ENCODE results near the gene LTK. TPM values are rescaled to one million over a fixed set of nuclear protein-coding genes. Genes with fewer than 3 reads are reported as not detected.

The LTK gene
- total and polyA plus RNA-seq, 2 donors (not counting 1 experiment from before 2014, with no cell fraction given) = 4.4 to 9.7 TPM

DNA sequence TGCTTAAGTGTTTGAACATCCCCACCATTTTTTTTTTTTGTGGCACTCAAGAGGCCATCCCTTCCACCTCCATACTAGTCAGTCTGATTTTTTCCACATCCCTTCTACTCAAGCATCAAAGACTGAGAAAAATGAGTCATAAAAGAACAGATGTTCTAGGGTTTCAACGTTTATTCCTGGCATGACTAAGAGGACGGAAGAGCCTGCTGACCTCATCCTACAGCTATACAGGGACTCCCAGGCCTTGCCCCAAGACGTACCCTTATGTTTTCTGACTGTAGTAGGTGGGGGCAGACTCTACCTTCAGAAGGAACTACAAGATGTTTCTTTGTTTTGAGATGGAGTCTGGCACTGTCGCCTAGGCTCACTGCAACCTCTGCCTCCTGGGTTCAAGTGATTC is 23.3 kb downstream of the LTK start:
- no peak overlapping the region for H3K4me3 ChIP-seq (ENCODE audit: control extremely low read depth in 1 of 5, extremely low read depth in 1 of 5, insufficient read depth in 1 of 5, low read depth in 2 of 5, low read length in 4 of 5)
- no peak overlapping the region for H2AFZ ChIP-seq (ENCODE audit: insufficient read depth, low read depth, low read length, poor library complexity, severe bottlenecking)
- peaks cover 0 to 12% (median 0%) of the 10 kb centered on the region in 3 donors for H3K9me3 ChIP-seq (ENCODE audit: control extremely low read depth in 1 of 3, control insufficient read depth in 2 of 3, insufficient read depth in 1 of 3, low read length in 2 of 3)
- H3K9ac ChIP-seq (ENCODE audit: low read length) = no peak overlapping the region
- no peak overlapping the region for H3K4me2 ChIP-seq (replicated peaks; ENCODE audit: low read depth, low read length, poor library complexity, severe bottlenecking)
- H3K27ac ChIP-seq (ENCODE audit: low read length in 2 of 2) = no peak overlapping the region
- intact Hi-C loops (cut with micrococcal nuclease) = no loop called here
- 100% methylated on average over 1 of the region's 4 CpGs for WGBS (ENCODE audit: insufficient coverage)
- peaks cover 0 to 52% (median 17%) of the 10 kb centered on the region in 4 experiments for H3K27me3 ChIP-seq (replicated peaks in 1 of 4; ENCODE audit: control extremely low read depth in 1 of 4, control insufficient read depth in 3 of 4, insufficient read depth in 4 of 4, low read length in 3 of 4)
- H3K4me3 Mint-ChIP-seq = no peak overlapping the region
- TF ChIP-seq EZH2 (IDR thresholded peaks at IDR 0.05; ENCODE audit: borderline replicate concordance, insufficient read depth, low read depth, low read length, poor library complexity, severe bottlenecking) (no peak), CTCF (IDR thresholded peaks at IDR 0.05) (no peak)
- ATAC-seq (ENCODE audit: low read depth) (no peak), DNase-seq (no peak)
- ChIA-PET CTCF (no interaction called here), POLR2A (no interaction called here)
- H4K20me1 ChIP-seq (ENCODE audit: control insufficient read depth, insufficient read depth, low read length, poor library complexity, severe bottlenecking) = peaks cover 13% of the 10 kb centered on the region
- no peaks in the 10 kb centered on the region for H3K36me3 ChIP-seq (replicated peaks in 1 of 2; ENCODE audit: control extremely low read depth in 1 of 2, control insufficient read depth in 1 of 2, extremely low read depth in 1 of 2, insufficient read depth in 2 of 2, low read length in 1 of 2)
- peaks cover 22% of the 10 kb centered on the region in 2 donors for H3K4me1 ChIP-seq (ENCODE audit: control insufficient read depth in 2 of 2, insufficient read depth in 2 of 2, low read length in 2 of 2)
- H3K4me1 Mint-ChIP-seq = peaks cover 11% of the 10 kb centered on the region
- H3K27ac Mint-ChIP-seq = no peak overlapping the region
- H3K79me2 ChIP-seq (ENCODE audit: control insufficient read depth, insufficient read depth, low read length) = no peaks in the 10 kb centered on the region
- peaks cover 28% of the 10 kb centered on the region for H3K27me3 Mint-ChIP-seq
- no peaks in the 10 kb centered on the region for H3K9me3 Mint-ChIP-seq (ENCODE audit: insufficient read depth)

- Histone ChIP-seq H3K79me2 (ENCODE audit: control insufficient read depth, insufficient read depth, low read length) (no peaks in the 10 kb centered on the region), H3K36me3 (replicated peaks in 1 of 2; ENCODE audit: control extremely low read depth in 1 of 2, control insufficient read depth in 1 of 2, extremely low read depth in 1 of 2, insufficient read depth in 2 of 2, low read length in 1 of 2) (no peaks in the 10 kb centered on the region), H3K9me3 (ENCODE audit: control extremely low read depth in 1 of 3, control insufficient read depth in 2 of 3, insufficient read depth in 1 of 3, low read length in 2 of 3) (peaks cover 0 to 5% (median 0%) of the 10 kb centered on the region in 3 donors), H3K4me3 (ENCODE audit: control extremely low read depth in 1 of 5, extremely low read depth in 1 of 5, insufficient read depth in 1 of 5, low read depth in 2 of 5, low read length in 4 of 5) (no peak overlapping the region), H3K9ac (ENCODE audit: low read length) (no peak overlapping the region), H3K27ac (ENCODE audit: low read length in 2 of 2) (no peak overlapping the region), H3K4me1 (ENCODE audit: control insufficient read depth in 2 of 2, insufficient read depth in 2 of 2, low read length in 2 of 2) (peaks cover 15% of the 10 kb centered on the region in 2 donors), H3K4me2 (replicated peaks; ENCODE audit: low read depth, low read length, poor library complexity, severe bottlenecking) (no peak overlapping the region), H3K27me3 (replicated peaks in 1 of 4; ENCODE audit: control extremely low read depth in 1 of 4, control insufficient read depth in 3 of 4, insufficient read depth in 4 of 4, low read length in 3 of 4) (peaks cover 0 to 45% (median 12%) of the 10 kb centered on the region in 4 experiments), H2AFZ (ENCODE audit: insufficient read depth, low read depth, low read length, poor library complexity, severe bottlenecking) (no peak overlapping the region), H4K20me1 (ENCODE audit: control insufficient read depth, insufficient read depth, low read length, poor library complexity, severe bottlenecking) (peaks cover 6% of the 10 kb centered on the region)
- DNase-seq = no peak
- H3K27ac Mint-ChIP-seq = no peak overlapping the region
- peaks cover 7% of the 10 kb centered on the region for H3K4me1 Mint-ChIP-seq
- H3K27me3 Mint-ChIP-seq = peaks cover 28% of the 10 kb centered on the region
- ATAC-seq (ENCODE audit: low read depth) = no peak
- intact Hi-C loops (cut with micrococcal nuclease) = no loop called here
- ChIA-PET POLR2A (no interaction called here), CTCF (no interaction called here)
- H3K9me3 Mint-ChIP-seq (ENCODE audit: insufficient read depth) = no peaks in the 10 kb centered on the region
- WGBS (ENCODE audit: insufficient coverage) = 100% methylated on average over 1 of the region's 2 CpGs
- TF ChIP-seq CTCF (IDR thresholded peaks at IDR 0.05) (no peak), EZH2 (IDR thresholded peaks at IDR 0.05; ENCODE audit: borderline replicate concordance, insufficient read depth, low read depth, low read length, poor library complexity, severe bottlenecking) (no peak)
- H3K4me3 Mint-ChIP-seq = no peak overlapping the region
These were observed 24.0 kb downstream of the LTK start for GRCh38 chr15:41489641-41490040.

Measured in B cell (primary cell).